GM19468 (cell line): Measurements from ENCODE around the gene NF2.
"Not testable (repeated sequence)": the region's sequence is repeated elsewhere in the genome, so short reads cannot be mapped to it uniquely, and the experiment has no call there.

ENCODE experiments used
- ATAC-seq: cut with Tn5 transposase; IDR thresholded peaks from one replicate; pipeline ENCODE4 v1.9.1; 2021; ENCODE audit warnings: mild to moderate bottlenecking, moderate library complexity, moderate number of reproducible peaks; ENCODE audit not compliant: unreplicated experiment; ENCODE audit errors: extremely low read depth

Gene NF2

GRCh38 chr22:29594447-29594846 is 9.0 kb upstream of the NF2 start:
- ATAC-seq: not testable (repeated sequence)

GRCh38 chr22:29596408-29596807 is 7.0 kb upstream of the NF2 start:
- no peak for ATAC-seq

GRCh38 chr22:29597871-29598683 is 5.4 kb upstream of the NF2 start:
- ATAC-seq: not testable (repeated sequence)

- no peak for ATAC-seq
Measured at GRCh38 chr22:29598684-29599020, 4.8 kb upstream of the NF2 start.

GRCh38 chr22:29604076-29604360 is 585 bp downstream of the NF2 start:
- ATAC-seq: no peak

- ATAC-seq: no peak
Measured at GRCh38 chr22:29605527-29605850, 2.1 kb downstream of the NF2 start.

GRCh38 chr22:29606320-29606719 is 2.9 kb downstream of the NF2 start:
- ATAC-seq: no peak

- ATAC-seq: no peak
Measured at GRCh38 chr22:29607426-29607825, 4.0 kb downstream of the NF2 start.

GRCh38 chr22:29609139-29609538 is 5.7 kb downstream of the NF2 start:
- no peak for ATAC-seq

GRCh38 chr22:29610780-29611179 is 7.3 kb downstream of the NF2 start:
- ATAC-seq: no peak

- ATAC-seq: no peak
Measured at GRCh38 chr22:29615705-29616327, 12.4 kb downstream of the NF2 start.

- ATAC-seq: no peak
Measured at GRCh38 chr22:29617922-29618629, 14.6 kb downstream of the NF2 start.

- ATAC-seq: no peak
Measured at GRCh38 chr22:29621761-29622526, 18.5 kb downstream of the NF2 start.

- no peak for ATAC-seq
Measured at GRCh38 chr22:29623059-29623458, 19.6 kb downstream of the NF2 start.

GRCh38 chr22:29623553-29624169 is 20.2 kb downstream of the NF2 start:
- no peak for ATAC-seq

GRCh38 chr22:29625090-29625825 is 21.8 kb downstream of the NF2 start:
- ATAC-seq: no peak

GRCh38 chr22:29626497-29627195 is 23.2 kb downstream of the NF2 start:
- no peak for ATAC-seq

GRCh38 chr22:29627196-29627535 is 23.7 kb downstream of the NF2 start:
- ATAC-seq: no peak
